Measurements from ENCODE around the gene COA1. TPM values are rescaled to one million over a fixed set of nuclear protein-coding genes. Genes with fewer than 3 reads are reported as not detected.

COA1 gene
- total and polyA plus RNA-seq, 2 donors (not counting 1 experiment from before 2014, with no cell fraction given), result 28.7 to 72.7 TPM

GRCh38 chr7:43771128-43771527 is 41.8 kb upstream of the COA1 start:
- Histone ChIP-seq H3K36me3 (replicated peaks in 1 of 2; ENCODE audit: control extremely low read depth in 1 of 2, control insufficient read depth in 1 of 2, extremely low read depth in 1 of 2, insufficient read depth in 2 of 2, low read length in 1 of 2) (no peaks in the 10 kb centered on the region), H3K4me1 (ENCODE audit: control insufficient read depth in 2 of 2, insufficient read depth in 2 of 2, low read length in 2 of 2) (no peaks in the 10 kb centered on the region), H3K79me2 (ENCODE audit: control insufficient read depth, insufficient read depth, low read length) (no peaks in the 10 kb centered on the region), H2AFZ (ENCODE audit: insufficient read depth, low read depth, low read length, poor library complexity, severe bottlenecking) (no peak overlapping the region), H3K27me3 (replicated peaks in 1 of 4; ENCODE audit: control extremely low read depth in 1 of 4, control insufficient read depth in 3 of 4, insufficient read depth in 4 of 4, low read length in 3 of 4) (no peaks in the 10 kb centered on the region), H3K4me2 (replicated peaks; ENCODE audit: low read depth, low read length, poor library complexity, severe bottlenecking) (no peak overlapping the region), H3K9ac (ENCODE audit: low read length) (no peak overlapping the region), H3K27ac (ENCODE audit: low read length in 2 of 2) (no peak overlapping the region), H4K20me1 (ENCODE audit: control insufficient read depth, insufficient read depth, low read length, poor library complexity, severe bottlenecking) (no peaks in the 10 kb centered on the region), H3K4me3 (ENCODE audit: control extremely low read depth in 1 of 5, extremely low read depth in 1 of 5, insufficient read depth in 1 of 5, low read depth in 2 of 5, low read length in 4 of 5) (no peak overlapping the region), H3K9me3 (ENCODE audit: control extremely low read depth in 1 of 3, control insufficient read depth in 2 of 3, insufficient read depth in 1 of 3, low read length in 2 of 3) (no peaks in the 10 kb centered on the region)
- no peak overlapping the region for H3K4me3 Mint-ChIP-seq
- intact Hi-C loops (cut with micrococcal nuclease), result no loop called here
- WGBS (ENCODE audit: insufficient coverage), result 40% methylated on average over 1 of the region's 3 CpGs
- no peaks in the 10 kb centered on the region for H3K27me3 Mint-ChIP-seq
- H3K9me3 Mint-ChIP-seq (ENCODE audit: insufficient read depth), result no peaks in the 10 kb centered on the region
- no peak overlapping the region for H3K27ac Mint-ChIP-seq
- DNase-seq (no peak), ATAC-seq (ENCODE audit: low read depth) (no peak)
- POLR2A ChIA-PET, result no interaction called here
- TF ChIP-seq EZH2 (IDR thresholded peaks at IDR 0.05; ENCODE audit: borderline replicate concordance, insufficient read depth, low read depth, low read length, poor library complexity, severe bottlenecking), result no peak
- TF ChIP-seq CTCF (IDR thresholded peaks at IDR 0.05), result no peak
- CTCF ChIA-PET, result interaction anchor here (0.7 kb wide), 1 partner anchor 892 kb away, joined by 4 read pairs; no protein-coding TSS in a partner anchor
- no peaks in the 10 kb centered on the region for H3K4me1 Mint-ChIP-seq

GRCh38 chr7:43769791-43770465 is 40.6 kb upstream of the COA1 start:
- H3K9me3 Mint-ChIP-seq (ENCODE audit: insufficient read depth), result no peaks in the 10 kb centered on the region
- WGBS (ENCODE audit: insufficient coverage), result 92% methylated on average over 5 of the region's 10 CpGs
- no peak for TF ChIP-seq EZH2 (IDR thresholded peaks at IDR 0.05; ENCODE audit: borderline replicate concordance, insufficient read depth, low read depth, low read length, poor library complexity, severe bottlenecking)
- TF ChIP-seq CTCF (IDR thresholded peaks at IDR 0.05), result no peak
- Histone ChIP-seq H3K9me3 (ENCODE audit: control extremely low read depth in 1 of 3, control insufficient read depth in 2 of 3, insufficient read depth in 1 of 3, low read length in 2 of 3) (no peaks in the 10 kb centered on the region), H3K4me3 (ENCODE audit: control extremely low read depth in 1 of 5, extremely low read depth in 1 of 5, insufficient read depth in 1 of 5, low read depth in 2 of 5, low read length in 4 of 5) (no peak overlapping the region), H3K4me2 (replicated peaks; ENCODE audit: low read depth, low read length, poor library complexity, severe bottlenecking) (no peak overlapping the region), H3K9ac (ENCODE audit: low read length) (no peak overlapping the region), H3K27me3 (replicated peaks in 1 of 4; ENCODE audit: control extremely low read depth in 1 of 4, control insufficient read depth in 3 of 4, insufficient read depth in 4 of 4, low read length in 3 of 4) (no peaks in the 10 kb centered on the region), H3K27ac (ENCODE audit: low read length in 2 of 2) (no peak overlapping the region), H3K4me1 (ENCODE audit: control insufficient read depth in 2 of 2, insufficient read depth in 2 of 2, low read length in 2 of 2) (peaks cover 0 to under 1% of the 10 kb centered on the region in 2 donors), H3K79me2 (ENCODE audit: control insufficient read depth, insufficient read depth, low read length) (no peaks in the 10 kb centered on the region), H4K20me1 (ENCODE audit: control insufficient read depth, insufficient read depth, low read length, poor library complexity, severe bottlenecking) (no peaks in the 10 kb centered on the region), H3K36me3 (replicated peaks in 1 of 2; ENCODE audit: control extremely low read depth in 1 of 2, control insufficient read depth in 1 of 2, extremely low read depth in 1 of 2, insufficient read depth in 2 of 2, low read length in 1 of 2) (no peaks in the 10 kb centered on the region), H2AFZ (ENCODE audit: insufficient read depth, low read depth, low read length, poor library complexity, severe bottlenecking) (no peak overlapping the region)
- H3K4me3 Mint-ChIP-seq, result no peak overlapping the region
- DNase-seq (no peak), ATAC-seq (ENCODE audit: low read depth) (no peak)
- CTCF ChIA-PET, result no interaction called here
- POLR2A ChIA-PET, result no interaction called here
- peaks cover under 1% of the 10 kb centered on the region for H3K4me1 Mint-ChIP-seq
- intact Hi-C loops (cut with micrococcal nuclease), result no loop called here
- H3K27me3 Mint-ChIP-seq, result no peaks in the 10 kb centered on the region
- no peak overlapping the region for H3K27ac Mint-ChIP-seq
